GM23338 (cell line): Measurements from ENCODE around the gene SYNE1. TPM values are rescaled to one million over a fixed set of nuclear protein-coding genes. Genes with fewer than 3 reads are reported as not detected.

Experiments used
- ATAC-seq: fragments of 200-7000 bp; cut with Tn5 transposase; 3 replicates; pipeline ENCODE4 v1.9.1; 2020
- DNase-seq: peaks from one replicate; pipeline ENCODE4 v3.0.0-alpha.2; 2015; ENCODE audit warnings: low spot score
- H2AFZ ChIP-seq: fragments of 200-600 bp; sonication (generic); 2 replicates; pipeline ENCODE4 v1.8.0; 2016; ENCODE audit warnings: antibody characterized with exemption, mild to moderate bottlenecking, moderate library complexity
- H3F3A ChIP-seq: fragments of 200-600 bp; sonication (generic); replicated peaks from 2 replicates; pipeline ENCODE4 v1.8.0; 2017; ENCODE audit warnings: antibody characterized with exemption, mixed run types, low read depth
- H3K27ac ChIP-seq: fragments of 200-600 bp; sonication (generic); 2 replicates; pipeline ENCODE4 v1.6.1; 2016; ENCODE audit warnings: low read depth
- H3K27me3 ChIP-seq: fragments of 200-600 bp; sonication (generic); 2 replicates; pipeline ENCODE4 v1.8.0; 2016; ENCODE audit warnings: mild to moderate bottlenecking, mixed run types, moderate library complexity; ENCODE audit not compliant: insufficient read depth
- H3K36me3 ChIP-seq: fragments of 200-600 bp; sonication (generic); 2 replicates; pipeline ENCODE4 v1.8.0; 2016; ENCODE audit warnings: mild to moderate bottlenecking; ENCODE audit not compliant: insufficient read depth
- H3K4me1 ChIP-seq: fragments of 200-600 bp; sonication (generic); 2 replicates; pipeline ENCODE4 v1.8.0; 2016; ENCODE audit warnings: mild to moderate bottlenecking, moderate library complexity; ENCODE audit not compliant: insufficient read depth
- H3K4me2 ChIP-seq: fragments of 200-600 bp; sonication (generic); 2 replicates; pipeline ENCODE4 v1.7.1; 2017; ENCODE audit warnings: mixed run types
- H3K4me3 ChIP-seq: fragments of 200-600 bp; sonication (generic); 2 replicates; pipeline ENCODE4 v1.6.1; 2016; ENCODE audit warnings: mixed run types
- H3K79me2 ChIP-seq: fragments of 200-600 bp; sonication (generic); replicated peaks from 2 replicates; pipeline ENCODE4 v1.8.0; 2017; ENCODE audit warnings: mild to moderate bottlenecking; ENCODE audit not compliant: insufficient read depth
- H3K9me2 ChIP-seq: fragments of 200-600 bp; sonication (generic); 2 replicates; pipeline ENCODE4 v1.8.0; 2017; ENCODE audit not compliant: insufficient read depth
- H4K20me1 ChIP-seq: fragments of 200-600 bp; sonication (generic); replicated peaks from 2 replicates; pipeline ENCODE4 v1.8.0; 2017; ENCODE audit warnings: mild to moderate bottlenecking; ENCODE audit not compliant: insufficient read depth
- H3K27ac Mint-ChIP-seq: 2 replicates; pipeline ENCODE4 v1.8.0; 2020; ENCODE audit warnings: inconsistent platforms, mild to moderate bottlenecking, moderate library complexity, mixed read lengths
- H3K27me3 Mint-ChIP-seq: 3 replicates; pipeline ENCODE4 v1.8.0; 2022; ENCODE audit warnings: low read depth, mild to moderate bottlenecking, moderate library complexity, mixed read lengths, inconsistent platforms; ENCODE audit not compliant: insufficient read depth, poor library complexity
- H3K36me3 Mint-ChIP-seq: 3 replicates; pipeline ENCODE4 v1.8.0; 2021; ENCODE audit warnings: low read depth, mild to moderate bottlenecking, inconsistent platforms, moderate library complexity, mixed read lengths
- H3K4me1 Mint-ChIP-seq: 3 replicates; pipeline ENCODE4 v1.8.0; 2020; ENCODE audit warnings: mild to moderate bottlenecking, inconsistent platforms, mixed read lengths
- H3K4me3 Mint-ChIP-seq: 3 replicates; pipeline ENCODE4 v1.8.0; 2021; ENCODE audit warnings: moderate library complexity, mild to moderate bottlenecking, inconsistent platforms, mixed read lengths
- H3K9me3 Mint-ChIP-seq: 3 replicates; pipeline ENCODE4 v1.8.0; 2020; ENCODE audit warnings: moderate library complexity, mild to moderate bottlenecking, inconsistent platforms, mixed read lengths
- CREB1 ChIP-seq: fragments of 250-450 bp; sonication (Bioruptor Pico); IDR thresholded peaks from 2 replicates; pipeline ENCODE4 v1.5.0; 2020; ENCODE audit warnings: low read depth, mild to moderate bottlenecking, moderate library complexity
- CTCF ChIP-seq, 2 experiments: fragments of 200-600 bp in 1 of 2; sonication (generic) in 1 of 2; conservative IDR thresholded peaks; 2 replicates each; pipeline versions ENCODE4 v1.5.1 to v1.6.1; 2016 to 2017; ENCODE audit warnings: antibody characterized with exemption in 2 of 2, low read depth in 2 of 2, mild to moderate bottlenecking in 2 of 2, moderate library complexity in 1 of 2
- ETS1 ChIP-seq: IDR thresholded peaks from 2 replicates; pipeline ENCODE4 v1.6.1; 2016; ENCODE audit warnings: antibody characterized with exemption
- EZH2 ChIP-seq: fragments of 200-600 bp; sonication (generic); IDR thresholded peaks from one replicate; pipeline ENCODE4 v1.8.0; 2017; ENCODE audit warnings: antibody characterized with exemption, mild to moderate bottlenecking, low read depth; ENCODE audit not compliant: unreplicated experiment
- EZH2phosphoT487 ChIP-seq: fragments of 200-600 bp; sonication (generic); IDR thresholded peaks from one replicate; pipeline ENCODE4 v1.8.1; 2018; ENCODE audit warnings: antibody characterized with exemption; ENCODE audit not compliant: unreplicated experiment
- JUNB ChIP-seq: IDR thresholded peaks from one replicate; pipeline ENCODE4 v1.6.1; 2016; ENCODE audit warnings: antibody characterized with exemption; ENCODE audit not compliant: unreplicated experiment
- NANOG ChIP-seq: IDR thresholded peaks from 2 replicates; pipeline ENCODE4 v1.6.1; 2016; ENCODE audit warnings: antibody characterized with exemption, borderline replicate concordance
- POLR2AphosphoS5 ChIP-seq: IDR thresholded peaks from 2 replicates; pipeline ENCODE4 v1.6.1; 2016; ENCODE audit warnings: antibody characterized with exemption, low read depth
- REST ChIP-seq: IDR thresholded peaks from one replicate; pipeline ENCODE4 v1.6.1; 2018; ENCODE audit warnings: antibody characterized with exemption; ENCODE audit not compliant: unreplicated experiment
- STAT1 ChIP-seq: IDR thresholded peaks from one replicate; pipeline ENCODE4 v1.6.1; 2016; ENCODE audit warnings: antibody characterized with exemption; ENCODE audit not compliant: unreplicated experiment
- ZNF114 ChIP-seq: fragments of 250-450 bp; sonication (Bioruptor Pico); IDR thresholded peaks from 2 replicates; pipeline ENCODE4 v1.5.0; 2020; ENCODE audit warnings: mild to moderate bottlenecking, moderate library complexity
- ZNF331 ChIP-seq: fragments of 250-450 bp; sonication (Bioruptor Pico); IDR thresholded peaks from 2 replicates; pipeline ENCODE4 v1.5.0; 2020; ENCODE audit warnings: low read depth, mild to moderate bottlenecking, moderate library complexity
- ZNF462 ChIP-seq: fragments of 250-450 bp; sonication (Bioruptor Pico); IDR thresholded peaks from 2 replicates; pipeline ENCODE4 v1.5.0; 2020; ENCODE audit warnings: mild to moderate bottlenecking, moderate library complexity
- polyA plus RNA-seq: library from polyadenylated mRNA; unstranded; fragments of >200 nt; fragmentation: Nextera tagmentation; extraction: Ambion mirVana; gene quantifications from 2 replicates; pipeline ENCODE4 v1.2.1, GENCODE V29; 2016
- total RNA-seq: library from RNA; depleted of rRNA; stranded (reverse); fragments of >200 nt; shearing (Covaris generic); gene quantifications from 2 replicates; pipeline ENCODE4 v1.2.3, GENCODE V29; 2014

Gene SYNE1
- total and polyA plus RNA-seq, 2 experiments from 2014 or later, result 3.9 to 13.6 TPM

- Histone ChIP-seq H3K9me2 (0 out of 2 replicates have a peak, but pooled peaks cover 3% of the 10 kb centered on the region), H3K79me2 (no peaks in the 10 kb centered on the region), H3F3A (no peaks in the 10 kb centered on the region), H3K4me3 (no peak overlapping the region), H3K4me2 (no peak overlapping the region), H3K36me3 (no peaks in the 10 kb centered on the region), H4K20me1 (no peaks in the 10 kb centered on the region), H2AFZ (peak overlapping the region; percentile 74; the same call in 1 of the 2 replicates), H3K4me1 (no peaks in the 10 kb centered on the region), H3K27ac (no peak overlapping the region), H3K27me3 (no peaks in the 10 kb centered on the region)
- Mint-ChIP-seq H3K27me3 (peaks cover 5% of the 10 kb centered on the region), H3K27ac (no peak overlapping the region), H3K36me3 (no peaks in the 10 kb centered on the region), H3K4me3 (no peak overlapping the region), H3K9me3 (no peaks in the 10 kb centered on the region), H3K4me1 (peaks cover 13% of the 10 kb centered on the region)
- no peak for TF ChIP-seq ETS1
- TF ChIP-seq ZNF331, result no peak
- no peak for TF ChIP-seq STAT1
- no peak for TF ChIP-seq POLR2AphosphoS5
- TF ChIP-seq CTCF (conservative IDR thresholded peaks at IDR 0.05; ENCODE audit: low read depth in 2 of 2), result no peak
- no peak for TF ChIP-seq NANOG
- no peak for TF ChIP-seq ZNF462 (CRISPR knock-in tag)
- TF ChIP-seq EZH2, result no peak
- no peak for TF ChIP-seq EZH2phosphoT487
- no peak for TF ChIP-seq ZNF114 (CRISPR knock-in tag)
- TF ChIP-seq JUNB, result no peak
- TF ChIP-seq CREB1 (CRISPR knock-in tag), result no peak
- no peak for TF ChIP-seq REST
- ATAC-seq (no peak), DNase-seq (no peak)
Measured at GRCh38 chr6:152651986-152652385, 14.8 kb upstream of the SYNE1 start.
